Hepatocyte (in vitro differentiated cells): Measurements from ENCODE around the gene ZNF644. TPM values are rescaled to one million over a fixed set of nuclear protein-coding genes. Genes with fewer than 3 reads are reported as not detected.
"Not testable (repeated sequence)": the region's sequence is repeated elsewhere in the genome, so short reads cannot be mapped to it uniquely, and the experiment has no call there.

Experiments
- DNase-seq: peaks from one replicate; pipeline ENCODE4 v3.0.0-alpha.2; 2016; ENCODE audit warnings: low spot score
- H2AFZ ChIP-seq: fragments of 200-600 bp; sonication (generic); 2 replicates; pipeline ENCODE4 v1.6.0; 2016; ENCODE audit warnings: antibody characterized with exemption, mild to moderate bottlenecking
- H3K27ac ChIP-seq: fragments of 200-600 bp; sonication (generic); 2 replicates; pipeline ENCODE4 v1.5.1; 2016; ENCODE audit warnings: mild to moderate bottlenecking
- H3K27me3 ChIP-seq: fragments of 200-600 bp; sonication (generic); 2 replicates; pipeline ENCODE4 v1.6.1; 2016
- H3K36me3 ChIP-seq: fragments of 200-600 bp; sonication (generic); replicated peaks from 2 replicates; pipeline ENCODE4 v1.5.1; 2016; ENCODE audit warnings: low read depth; ENCODE audit not compliant: insufficient read depth
- H3K4me1 ChIP-seq: fragments of 200-600 bp; sonication (generic); 2 replicates; pipeline ENCODE4 v1.5.1; 2016; ENCODE audit warnings: mild to moderate bottlenecking, moderate library complexity; ENCODE audit not compliant: insufficient read depth
- H3K4me2 ChIP-seq: fragments of 200-600 bp; sonication (generic); 2 replicates; pipeline ENCODE4 v1.6.0; 2016
- H3K4me3 ChIP-seq: fragments of 200-600 bp; sonication (generic); 2 replicates; pipeline ENCODE4 v1.5.1; 2016; ENCODE audit warnings: mild to moderate bottlenecking
- H3K79me2 ChIP-seq: fragments of 200-600 bp; sonication (generic); 2 replicates; pipeline ENCODE4 v1.6.0; 2017; ENCODE audit warnings: mild to moderate bottlenecking
- H3K9me2 ChIP-seq: fragments of 200-600 bp; sonication (generic); replicated peaks from 2 replicates; pipeline ENCODE4 v1.6.0; 2017; ENCODE audit warnings: mild to moderate bottlenecking; ENCODE audit not compliant: insufficient read depth
- H3K9me3 ChIP-seq: fragments of 200-600 bp; sonication (generic); 2 replicates; pipeline ENCODE4 v1.5.1; 2016; ENCODE audit warnings: low read depth, mild to moderate bottlenecking
- H4K20me1 ChIP-seq: fragments of 200-600 bp; sonication (generic); 2 replicates; pipeline ENCODE4 v1.6.0; 2016; ENCODE audit warnings: mild to moderate bottlenecking; ENCODE audit not compliant: insufficient read depth, poor library complexity, severe bottlenecking
- CTCF ChIP-seq: fragments of 200-600 bp; sonication (generic); IDR thresholded peaks from 2 replicates; pipeline ENCODE4 v1.5.1; 2016; ENCODE audit warnings: antibody characterized with exemption, mild to moderate bottlenecking; ENCODE audit not compliant: poor library complexity
- EZH2 ChIP-seq: fragments of 200-600 bp; sonication (generic); IDR thresholded peaks from 2 replicates; pipeline ENCODE4 v1.6.1; 2016; ENCODE audit warnings: antibody characterized with exemption, mild to moderate bottlenecking, borderline replicate concordance
- EZH2phosphoT487 ChIP-seq: fragments of 200-600 bp; sonication (generic); IDR thresholded peaks from one replicate; pipeline ENCODE4 v1.6.1; 2018; ENCODE audit warnings: antibody characterized with exemption, mild to moderate bottlenecking, low read depth, moderate library complexity; ENCODE audit not compliant: unreplicated experiment, severe bottlenecking
- WGBS: methylation state at CpG from one replicate; pipeline ENCODE4 v1.1.6; 2016; ENCODE audit warnings: low lambda C conversion rate; ENCODE audit errors: missing lambda C conversion rate; 5-methylcytosine and 5-hydroxymethylcytosine counted together
- polyA plus RNA-seq: library from polyadenylated mRNA; unstranded; fragments of >200 nt; fragmentation: Nextera tagmentation; extraction: Ambion mirVana; gene quantifications from 2 replicates; pipeline ENCODE4 v1.2.1, GENCODE V29; 2016
- total RNA-seq: library from RNA; depleted of rRNA; stranded (reverse); fragments of >200 nt; gene quantifications from 2 replicates; pipeline ENCODE4 v1.2.3, GENCODE V29; 2014

ZNF644 gene
- total and polyA plus RNA-seq, 2 experiments from 2014 or later = 39.8 to 78.7 TPM

GRCh38 chr1:90902672-90903071, 119.2 kb downstream of the ZNF644 start:
- H3K36me3 ChIP-seq = no peaks in the 10 kb centered on the region
- DNase-seq = no peak
- no peaks in the 10 kb centered on the region for H3K4me1 ChIP-seq
- H3K9me2 ChIP-seq = no peaks in the 10 kb centered on the region
- H3K27me3 ChIP-seq = no peaks in the 10 kb centered on the region
- H3K27ac ChIP-seq = no peak overlapping the region
- H3K79me2 ChIP-seq = no peaks in the 10 kb centered on the region
- no peak overlapping the region for H3K4me3 ChIP-seq
- H4K20me1 ChIP-seq = no peaks in the 10 kb centered on the region
- H3K4me2 ChIP-seq = no peak overlapping the region
- no peaks in the 10 kb centered on the region for H3K9me3 ChIP-seq
- TF ChIP-seq EZH2 (no peak), EZH2phosphoT487 (no peak), CTCF (no peak)
- no peak overlapping the region for H2AFZ ChIP-seq

- Histone ChIP-seq H3K4me2 (no peak overlapping the region), H3K9me2 (no peaks in the 10 kb centered on the region), H3K36me3 (no peaks in the 10 kb centered on the region), H3K79me2 (no peaks in the 10 kb centered on the region), H3K9me3 (no peaks in the 10 kb centered on the region), H2AFZ (no peak overlapping the region), H3K27ac (no peak overlapping the region), H3K4me1 (no peaks in the 10 kb centered on the region), H3K4me3 (no peak overlapping the region), H3K27me3 (no peaks in the 10 kb centered on the region), H4K20me1 (no peaks in the 10 kb centered on the region)
- no peak for TF ChIP-seq CTCF
- TF ChIP-seq EZH2 = no peak
- no peak for TF ChIP-seq EZH2phosphoT487
- DNase-seq = no peak
- WGBS = 92% methylated on average over 3 of the region's 3 CpGs
Measured at GRCh38 chr1:90899263-90899662, 122.6 kb downstream of the ZNF644 start.

- H3K9me3 ChIP-seq, H2AFZ ChIP-seq, H3K4me2 ChIP-seq, H4K20me1 ChIP-seq, H3K4me3 ChIP-seq, H3K27ac ChIP-seq, H3K36me3 ChIP-seq, DNase-seq, H3K27me3 ChIP-seq, H3K9me2 ChIP-seq, H3K79me2 ChIP-seq, H3K4me1 ChIP-seq: not testable (repeated sequence)
- 98% methylated on average over 32 of the region's 38 CpGs for WGBS
Measured at GRCh38 chr1:90893679-90894078, 128.2 kb downstream of the ZNF644 start.

GRCh38 chr1:90892884-90893283, 129.0 kb downstream of the ZNF644 start:
- 97% methylated on average over 1 of the region's 1 CpG for WGBS
- not testable (repeated sequence) for H3K4me3 ChIP-seq, DNase-seq, H3K27ac ChIP-seq, H3K4me1 ChIP-seq, H4K20me1 ChIP-seq, H3K79me2 ChIP-seq, H3K9me2 ChIP-seq, H3K9me3 ChIP-seq, H3K27me3 ChIP-seq, H3K4me2 ChIP-seq, H3K36me3 ChIP-seq, H2AFZ ChIP-seq

GRCh38 chr1:90892196-90892595, 129.6 kb downstream of the ZNF644 start:
- not testable (repeated sequence) for H3K27ac ChIP-seq, H4K20me1 ChIP-seq, H3K9me2 ChIP-seq, H3K4me3 ChIP-seq, H3K4me1 ChIP-seq, H2AFZ ChIP-seq, DNase-seq, H3K27me3 ChIP-seq, H3K4me2 ChIP-seq, H3K9me3 ChIP-seq, H3K79me2 ChIP-seq, H3K36me3 ChIP-seq
- WGBS = 91% methylated on average over 18 of the region's 20 CpGs

- not testable (repeated sequence) for H3K4me2 ChIP-seq, H3K9me2 ChIP-seq
- WGBS = 97% methylated on average over 6 of the region's 28 CpGs
Measured at GRCh38 chr1:90891756-90892155, 130.1 kb downstream of the ZNF644 start.

More at GRCh38 chr1:90891756-90892155, 130.1 kb downstream of the ZNF644 start:
- H4K20me1 ChIP-seq, H3K9me3 ChIP-seq, H3K4me1 ChIP-seq, H3K27ac ChIP-seq, H3K79me2 ChIP-seq, H3K27me3 ChIP-seq, H2AFZ ChIP-seq, DNase-seq, H3K36me3 ChIP-seq, H3K4me3 ChIP-seq: not testable (repeated sequence)
